HepG2 (cell line): ENCODE results near the gene TEX19. TPM values are rescaled to one million over a fixed set of nuclear protein-coding genes. Genes with fewer than 3 reads are reported as not detected.

Experiments used
- ARID4A ChIP-seq: sonication (generic); formaldehyde crosslinking; IDR thresholded peaks from 2 replicates; pipeline ENCODE4 v1.5.0; 2020; ENCODE audit warnings: mild to moderate bottlenecking, missing genetic modification reagents, borderline replicate concordance
- CREBL2 ChIP-seq: sonication (generic); formaldehyde crosslinking; IDR thresholded peaks from 2 replicates; pipeline ENCODE4 v1.8.1; 2023; ENCODE audit warnings: missing genetic modification reagents, mild to moderate bottlenecking, borderline replicate concordance
- E2F5 ChIP-seq: sonication (generic); formaldehyde crosslinking; conservative IDR thresholded peaks from 2 replicates; pipeline ENCODE4 v1.4.0; 2020; ENCODE audit warnings: missing genetic modification reagents
- GATA4 ChIP-seq: sonication (generic); IDR thresholded peaks from 2 replicates; pipeline ENCODE4 v1.6.1; 2016; ENCODE audit warnings: antibody characterized with exemption, low read depth, borderline replicate concordance
- HES4 ChIP-seq: sonication (generic); formaldehyde crosslinking; IDR thresholded peaks from 2 replicates; pipeline ENCODE4 v1.9.0; 2021; ENCODE audit warnings: mild to moderate bottlenecking, missing genetic modification reagents, borderline replicate concordance
- HNRNPL ChIP-seq: fragments of 200-400 bp; formaldehyde crosslinking; IDR thresholded peaks from 2 replicates; pipeline ENCODE4 v1.6.1; 2017; ENCODE audit warnings: mild to moderate bottlenecking, low read depth, low read length
- ISX ChIP-seq: sonication (generic); formaldehyde crosslinking; conservative IDR thresholded peaks from 2 replicates; pipeline ENCODE4 v1.5.0; 2020; ENCODE audit warnings: missing genetic modification reagents
- JUN ChIP-seq: sonication (generic); formaldehyde crosslinking; IDR thresholded peaks from 2 replicates; pipeline ENCODE4 v1.4.0; 2020; ENCODE audit warnings: mild to moderate bottlenecking, missing genetic modification reagents
- KMT2B ChIP-seq: IDR thresholded peaks from 2 replicates; pipeline ENCODE4 v1.6.1; 2016; ENCODE audit warnings: missing genetic modification reagents, missing compliant biosample characterization
- MLXIP ChIP-seq: sonication (generic); formaldehyde crosslinking; IDR thresholded peaks from 2 replicates; pipeline ENCODE4 v1.9.0; 2021; ENCODE audit warnings: missing genetic modification reagents, borderline replicate concordance
- MNT ChIP-seq: fragments of 450-650 bp; IDR thresholded peaks from 2 replicates; pipeline ENCODE4 v1.6.1; 2016
- PAX8 ChIP-seq: sonication (generic); formaldehyde crosslinking; IDR thresholded peaks from 2 replicates; pipeline ENCODE4 v1.8.0; 2022; ENCODE audit warnings: mild to moderate bottlenecking, missing genetic modification reagents, borderline replicate concordance
- SIX1 ChIP-seq: sonication (generic); formaldehyde crosslinking; IDR thresholded peaks from 2 replicates; pipeline ENCODE4 v1.4.0; 2020; ENCODE audit warnings: missing genetic modification reagents, borderline replicate concordance
- TFAP4 ChIP-seq: sonication (generic); IDR thresholded peaks from 2 replicates; pipeline ENCODE4 v1.6.1; 2016; ENCODE audit warnings: low read depth, borderline replicate concordance
- YEATS4 ChIP-seq: sonication (generic); formaldehyde crosslinking; IDR thresholded peaks from 2 replicates; pipeline ENCODE4 v1.4.0; 2020; ENCODE audit warnings: missing genetic modification reagents, borderline replicate concordance
- polyA plus RNA-seq, 8 experiments: library from polyadenylated mRNA; depleted of rRNA in 3 of 8; stranded (reverse) in 7 of 8; unstranded in 1 of 8; fragments of >200 nt; fragmentation: Illumina TruSeq in 4 of 8; extraction: Trizol in 4 of 8; gene quantifications; 2 replicates each; pipeline versions ENCODE4 v1.2.1 to v1.2.3, GENCODE V29; 2011 to 2016; ENCODE audit warnings: low read depth in 4 of 8, missing spikeins in 1 of 8, mixed read lengths in 1 of 8; ENCODE audit not compliant: insufficient read depth in 1 of 8
- total RNA-seq, 5 experiments: library from RNA; depleted of rRNA; stranded (reverse); fragments of >200 nt; fragmentation: Illumina TruSeq; extraction: Trizol; gene quantifications; 2 replicates each; pipeline ENCODE4 v1.2.3, GENCODE V29; 2016; ENCODE audit warnings: low read depth in 1 of 5

Gene TEX19
- total and polyA plus RNA-seq, 2 of the 13 experiments (the other 11 are each of a cell fraction or from before 2014, with no cell fraction given), result 1.3 to 6.0 TPM

GRCh38 chr17:82342361-82343079, 16.5 kb upstream of the TEX19 start (continued):
- TF ChIP-seq ARID4A (CRISPR knock-in tag) (peak; percentile 31; the same call in 1 of the 2 replicates), JUN (CRISPR knock-in tag) (no peak), KMT2B (no peak), E2F5 (CRISPR knock-in tag) (no peak), ISX (no peak), GATA4 (no peak), HES4 (CRISPR knock-in tag) (no peak), PAX8 (no peak), HNRNPL (no peak), MLXIP (no peak), YEATS4 (CRISPR knock-in tag) (no peak), TFAP4 (peak; percentile 84), MNT (no peak), CREBL2 (CRISPR knock-in tag) (no peak), SIX1 (CRISPR knock-in tag) (no peak)
